Measurements from ENCODE around the gene ASCC1.
"Not testable (repeated sequence)": the region's sequence is repeated elsewhere in the genome, so short reads cannot be mapped to it uniquely, and the experiment has no call there.

DNA sequence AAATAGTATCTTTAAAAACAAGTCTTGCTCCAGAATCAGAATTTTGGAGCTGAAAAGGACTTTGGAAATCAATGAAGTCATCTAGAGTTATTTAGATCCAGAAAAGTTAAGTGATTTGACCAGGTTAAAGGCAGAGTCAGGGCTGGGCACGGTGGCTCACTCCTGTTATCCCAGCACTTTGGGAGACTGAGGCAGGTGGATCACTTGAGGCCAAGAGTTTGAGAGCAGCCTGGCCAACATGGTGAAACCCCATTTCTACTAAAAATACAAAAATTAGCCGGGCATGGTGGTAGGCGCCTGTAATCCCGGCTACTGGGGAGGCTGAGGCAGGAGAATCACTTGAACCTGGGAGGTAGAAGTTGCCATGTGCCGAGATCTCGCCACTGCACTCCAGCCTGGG is 8.1 kb upstream of the ASCC1 start:
- TF ChIP-seq CTCF (IDR thresholded peaks at IDR 0.05; ENCODE audit: poor library complexity); EZH2 (IDR thresholded peaks at IDR 0.05; ENCODE audit: borderline replicate concordance); EZH2phosphoT487 (IDR thresholded peaks at IDR 0.05; ENCODE audit: low read depth, severe bottlenecking, unreplicated experiment): not testable (repeated sequence)
